Cerebellar nuclear complex (tissue), 1 donor: ENCODE measurements around the gene GKN1.
"Not testable (repeated sequence)": the region's sequence is repeated elsewhere in the genome, so short reads cannot be mapped to it uniquely, and the experiment has no call there.

ENCODE experiments used
- DNase-seq, 2 experiments: peaks; one replicate each; lab custom pipeline; 2025; lab: John Stamatoyannopoulos, UW

Gene GKN1, protein sequence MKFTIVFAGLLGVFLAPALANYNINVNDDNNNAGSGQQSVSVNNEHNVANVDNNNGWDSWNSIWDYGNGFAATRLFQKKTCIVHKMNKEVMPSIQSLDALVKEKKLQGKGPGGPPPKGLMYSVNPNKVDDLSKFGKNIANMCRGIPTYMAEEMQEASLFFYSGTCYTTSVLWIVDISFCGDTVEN

DNA sequence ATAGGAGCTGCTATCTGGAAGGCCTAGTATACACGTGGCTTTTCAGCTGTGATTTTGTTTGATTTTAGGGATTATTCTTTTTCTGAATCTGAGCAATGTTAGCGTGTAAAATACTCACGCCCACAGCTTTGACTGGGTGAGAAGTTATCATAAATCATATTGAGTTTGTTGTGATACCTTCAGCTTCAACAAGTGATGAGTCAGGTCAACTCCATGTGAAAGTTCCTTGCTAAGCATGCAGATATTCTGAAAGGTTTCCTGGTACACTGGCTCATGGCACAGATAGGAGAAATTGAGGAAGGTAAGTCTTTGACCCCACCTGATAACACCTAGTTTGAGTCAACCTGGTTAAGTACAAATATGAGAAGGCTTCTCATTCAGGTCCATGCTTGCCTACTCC, at the start of gene GKN1:
Gene GKN1, plus strand, starts transcription at position 386 of the 400 bp plus-strand sequence. CDS start 42 bp downstream, outside the sequence.
- DNase-seq: no peak

DNA sequence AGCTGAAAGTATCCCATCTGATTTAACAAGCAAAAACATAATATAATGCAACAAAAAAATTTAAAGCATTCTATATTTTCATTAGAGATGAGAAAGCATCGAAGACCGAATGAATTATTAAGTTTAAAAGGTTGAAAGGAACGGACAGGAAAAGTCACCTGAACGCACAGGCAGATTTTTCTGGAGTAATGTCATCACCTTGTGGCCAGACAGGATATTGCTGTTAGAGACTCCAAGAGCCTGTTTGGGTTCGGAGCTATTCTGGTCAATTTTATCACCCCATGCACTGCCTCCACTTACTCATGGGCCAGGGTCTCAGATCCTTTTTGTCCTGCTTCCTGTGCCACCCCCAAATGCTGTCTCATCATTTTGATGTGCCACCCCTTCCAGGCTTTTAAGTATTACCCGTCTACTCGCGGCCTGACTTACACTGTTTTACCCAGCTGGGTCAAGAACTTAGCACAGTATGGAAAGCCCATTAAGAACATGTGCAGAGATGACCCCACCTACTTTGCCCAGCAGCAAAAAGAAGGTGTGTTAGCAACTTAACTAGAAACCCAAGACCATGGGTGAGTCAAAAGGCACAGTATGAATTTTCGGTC, 49.0 kb upstream of the GKN1 start:
- no peak for DNase-seq

DNA sequence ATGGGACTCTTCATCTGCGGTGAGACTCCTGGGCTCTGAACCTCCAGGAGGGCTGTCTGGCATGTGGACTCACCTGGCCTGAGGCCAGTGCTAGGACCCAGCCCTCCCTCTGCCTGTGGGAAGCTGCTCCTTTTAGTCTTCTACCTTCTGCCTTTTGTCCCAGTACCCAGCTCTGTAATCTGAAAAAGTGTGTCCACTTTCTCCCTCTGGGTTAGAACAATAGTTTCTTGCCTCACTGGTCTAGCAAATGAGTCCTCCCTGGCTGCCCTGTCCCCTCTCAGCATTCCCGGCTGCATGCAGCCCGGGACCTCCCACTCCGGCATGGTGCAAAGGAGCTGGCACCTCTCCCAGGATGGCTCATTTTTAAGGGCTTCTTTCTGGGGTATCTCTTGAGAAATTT, 47.6 kb upstream of the GKN1 start:
- no peak for DNase-seq

DNA sequence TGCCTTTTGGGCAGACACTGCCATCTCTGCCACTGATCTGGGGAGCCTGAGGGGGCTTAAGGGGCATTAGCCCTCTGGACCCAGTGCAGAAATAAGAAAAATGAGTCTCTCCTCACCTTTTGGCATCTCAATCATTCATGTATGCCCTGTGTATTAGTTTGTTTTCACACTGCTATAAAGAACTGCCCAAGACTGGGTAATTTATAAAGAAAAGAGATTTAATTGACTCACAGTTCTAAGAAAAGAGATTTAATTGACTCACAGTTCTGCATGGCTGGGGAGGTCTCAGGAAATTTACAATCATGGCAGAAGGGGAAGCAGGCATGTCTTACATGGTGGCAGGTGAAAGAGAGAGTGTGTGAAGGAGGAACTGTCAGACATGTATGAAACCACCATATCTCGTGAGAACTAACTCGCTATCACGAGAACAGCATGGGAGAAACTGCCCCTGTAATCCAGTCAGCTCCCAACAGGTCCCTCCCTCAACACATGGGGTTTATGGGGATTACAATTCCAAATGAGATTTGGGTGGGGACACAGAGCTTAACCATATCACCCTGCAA, 43.2 kb upstream of the GKN1 start:
- DNase-seq: no peak

DNA sequence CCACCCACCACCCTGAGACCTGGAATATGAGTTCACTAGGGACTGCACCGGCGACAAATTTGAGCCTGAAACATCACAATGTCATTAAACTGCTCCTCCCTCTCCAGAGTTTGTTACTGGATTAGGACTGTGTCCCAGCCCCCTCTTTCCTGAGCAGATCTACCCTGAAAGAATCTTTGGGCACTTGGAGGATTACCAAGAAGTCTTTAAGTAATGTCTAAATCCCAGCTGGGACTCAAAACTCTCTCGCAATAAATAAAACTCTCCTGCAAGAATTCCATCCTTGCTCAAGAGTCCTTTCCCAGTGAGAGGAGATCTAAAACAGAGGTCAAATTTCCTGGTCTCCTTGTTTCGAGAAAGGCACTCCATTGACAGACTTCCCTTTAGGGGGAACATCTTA, 42.6 kb upstream of the GKN1 start:
- DNase-seq: no peak

DNA sequence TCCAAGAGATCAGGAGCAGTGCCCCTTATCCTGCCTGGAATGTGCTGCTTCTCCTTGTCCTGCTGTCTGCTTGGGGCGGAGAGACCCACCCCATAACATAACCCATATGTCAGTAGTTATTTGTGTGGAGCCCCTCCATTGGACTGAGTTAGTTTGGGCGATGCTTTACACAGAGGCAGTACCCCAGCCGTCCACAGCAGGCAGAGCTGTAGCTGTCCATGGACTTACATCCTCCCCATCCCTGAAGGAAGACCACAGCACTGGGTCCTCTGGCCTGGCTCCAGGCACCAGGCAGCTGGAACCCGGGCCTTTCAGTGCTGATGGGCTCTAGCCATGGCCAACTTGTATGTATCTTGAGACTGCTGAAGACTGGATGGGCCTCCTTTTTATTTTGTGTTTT, 42.0 kb upstream of the GKN1 start:
- no peak for DNase-seq

DNA sequence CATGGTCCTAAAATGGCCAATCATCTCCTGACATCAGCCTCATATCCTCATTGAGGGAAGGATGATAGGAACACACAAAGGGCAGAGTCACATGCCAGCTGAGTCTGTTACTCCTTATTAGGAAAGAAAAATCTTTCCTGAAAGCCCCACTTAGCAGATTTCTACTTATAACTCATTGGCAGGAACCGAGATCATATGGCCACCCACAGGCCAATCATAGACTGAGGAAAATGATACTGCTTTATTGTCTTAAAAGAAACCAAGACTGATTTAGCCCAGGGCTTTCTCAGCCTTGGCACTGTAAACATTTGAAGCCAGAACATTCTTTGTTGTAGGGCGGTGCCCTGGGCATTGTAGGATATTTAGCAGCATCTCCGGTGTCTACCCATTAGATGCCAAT, 40.4 kb upstream of the GKN1 start:
- DNase-seq: no peak

DNA sequence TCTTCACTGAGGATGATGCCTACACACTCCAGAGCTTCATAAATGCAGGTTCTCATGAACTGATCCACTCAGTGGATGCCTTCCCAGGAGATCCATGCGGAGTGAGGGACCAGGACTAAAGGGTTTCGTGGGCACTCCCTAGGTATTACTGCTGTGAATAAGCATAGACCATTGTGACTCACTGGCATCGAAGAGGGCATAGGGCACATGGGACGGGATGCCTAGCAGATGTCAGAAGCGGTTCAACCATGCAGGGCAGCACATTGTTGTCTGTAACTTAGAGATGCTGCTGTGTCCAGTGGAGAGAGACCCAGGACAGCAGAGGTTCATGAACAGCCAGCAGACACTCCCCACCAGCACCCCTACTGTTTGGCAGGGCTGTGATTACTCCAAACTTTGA, 39.0 kb upstream of the GKN1 start:
- DNase-seq: no peak

DNA sequence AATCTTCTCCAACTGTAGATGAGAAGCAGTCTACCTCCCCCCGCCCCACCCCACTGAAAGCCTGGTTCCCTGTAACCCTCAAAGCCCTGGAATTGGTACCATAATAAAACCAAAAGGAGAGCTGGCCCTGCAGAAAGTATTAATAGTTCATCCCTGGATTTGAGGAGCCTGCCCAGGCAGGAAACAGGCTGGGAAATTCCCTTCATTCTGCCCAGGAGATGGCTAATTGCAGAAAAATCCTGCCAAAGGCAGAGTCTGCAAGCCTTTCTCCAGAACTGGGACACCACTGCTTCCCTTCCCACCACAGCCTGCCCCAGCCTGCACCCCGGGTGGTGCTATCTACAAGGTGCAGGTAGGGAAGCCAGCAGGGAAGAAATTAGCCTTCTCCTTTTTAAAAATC, 38.0 kb upstream of the GKN1 start:
- DNase-seq: no peak

DNA sequence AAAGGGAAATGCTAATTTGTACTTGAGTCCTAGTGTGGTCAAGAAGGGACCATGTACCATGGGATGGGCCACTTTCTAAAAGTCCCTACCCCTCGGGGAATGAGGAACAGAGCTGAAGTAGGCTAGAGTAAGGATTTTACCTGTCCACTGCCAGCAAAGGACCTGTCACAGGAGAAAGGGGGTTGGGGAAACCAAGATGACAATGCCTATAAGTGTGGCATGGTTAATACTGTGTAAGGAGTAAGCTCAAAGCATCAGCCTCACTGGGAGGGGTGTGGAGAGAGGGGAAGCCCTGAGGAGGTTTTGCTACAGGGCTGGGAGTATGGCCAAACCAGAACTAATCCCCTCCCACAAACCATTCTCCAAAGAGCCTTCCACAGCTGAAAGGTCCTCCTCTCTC, 37.5 kb upstream of the GKN1 start:
- no peak for DNase-seq

DNA sequence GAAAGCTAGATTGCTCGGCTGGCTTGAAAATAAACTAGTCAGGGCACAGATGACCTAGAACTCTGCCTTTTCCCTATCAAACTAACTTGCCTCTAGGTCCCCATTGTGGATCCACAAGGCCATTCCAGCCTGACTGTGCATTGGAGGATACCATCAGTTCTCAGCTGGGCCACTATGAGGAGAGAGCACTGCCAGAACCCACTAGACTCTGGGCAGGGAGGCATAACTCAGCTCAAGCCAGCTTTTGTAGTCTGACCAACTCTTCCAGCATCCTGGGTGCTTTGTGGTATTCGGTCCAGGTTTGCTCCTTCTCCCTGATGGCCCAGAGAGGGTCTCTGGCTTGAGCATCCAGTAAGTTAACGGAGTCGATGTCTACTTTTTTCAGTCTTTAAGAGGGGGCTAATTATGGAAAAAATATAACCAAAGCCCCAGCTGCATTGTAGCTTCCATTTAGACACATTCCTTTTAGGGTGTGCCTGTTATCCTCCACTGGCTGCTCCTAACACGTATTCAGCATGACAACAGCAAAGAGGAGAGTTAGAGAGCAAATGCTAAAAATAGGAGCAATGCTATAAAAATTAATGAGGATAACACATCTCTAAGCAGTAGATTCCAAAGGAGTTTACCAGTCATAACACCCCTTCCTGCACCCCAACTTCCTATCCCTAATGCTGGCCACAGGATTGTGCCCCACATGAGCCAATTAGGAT, 36.9 kb upstream of the GKN1 start:
- no peak for DNase-seq

DNA sequence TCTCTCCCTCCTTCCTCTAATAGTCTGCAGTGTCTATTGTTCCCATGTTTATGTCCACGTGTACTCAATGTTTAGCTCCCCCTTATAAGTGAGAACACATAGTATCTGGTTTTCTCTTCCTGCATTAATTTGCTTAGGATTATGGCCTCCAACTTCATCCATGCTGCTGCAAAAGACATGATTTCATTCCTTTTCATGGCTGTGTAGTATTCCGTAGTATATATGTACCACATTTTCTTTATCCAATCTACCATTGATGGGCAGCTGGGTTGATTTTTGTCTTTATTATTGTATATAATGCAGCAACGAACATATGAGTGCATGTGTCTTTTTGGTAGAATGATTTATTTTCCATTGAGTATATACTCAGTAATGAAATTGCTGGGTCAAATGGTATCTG, 35.5 kb upstream of the GKN1 start:
- DNase-seq: no peak

DNA sequence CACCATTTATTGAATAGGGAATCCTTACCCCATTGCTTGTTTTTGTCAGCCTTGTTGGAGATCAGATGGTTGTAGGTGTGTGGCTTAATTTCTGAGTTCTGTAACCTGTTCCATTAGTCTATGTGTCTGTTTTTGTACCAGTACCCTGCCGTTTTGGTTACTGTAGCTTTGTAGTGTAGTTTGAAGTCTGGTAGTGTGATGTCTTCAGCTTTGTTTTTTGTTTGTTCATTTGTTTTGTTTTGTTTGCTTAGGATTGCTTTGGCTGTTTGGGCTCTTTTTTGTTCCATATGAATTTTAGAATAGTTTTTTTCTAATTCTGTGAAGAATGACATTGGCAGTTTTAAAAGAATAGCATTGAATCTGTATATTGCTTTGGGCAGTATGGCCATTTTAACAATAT, 34.5 kb upstream of the GKN1 start:
- no peak for DNase-seq

DNA sequence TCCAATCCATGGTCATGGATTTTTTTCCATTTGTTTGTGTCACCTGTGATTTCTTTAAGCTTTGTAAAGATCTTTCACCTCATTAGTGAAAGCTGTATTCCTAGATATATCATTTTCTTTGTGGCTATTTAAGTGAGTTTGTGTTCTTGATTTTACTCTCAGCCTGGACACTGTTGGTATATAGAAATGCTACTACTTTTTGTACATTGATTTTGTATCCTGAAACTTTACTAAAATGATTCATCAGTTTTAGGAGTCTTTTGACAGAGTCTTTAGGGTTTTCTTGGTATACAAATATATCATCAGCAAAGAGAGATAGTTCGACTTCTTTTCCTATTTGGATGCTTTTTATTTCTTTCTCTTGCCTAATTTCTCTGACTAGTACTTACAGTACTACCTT, 34.1 kb upstream of the GKN1 start:
- DNase-seq: no peak

DNA sequence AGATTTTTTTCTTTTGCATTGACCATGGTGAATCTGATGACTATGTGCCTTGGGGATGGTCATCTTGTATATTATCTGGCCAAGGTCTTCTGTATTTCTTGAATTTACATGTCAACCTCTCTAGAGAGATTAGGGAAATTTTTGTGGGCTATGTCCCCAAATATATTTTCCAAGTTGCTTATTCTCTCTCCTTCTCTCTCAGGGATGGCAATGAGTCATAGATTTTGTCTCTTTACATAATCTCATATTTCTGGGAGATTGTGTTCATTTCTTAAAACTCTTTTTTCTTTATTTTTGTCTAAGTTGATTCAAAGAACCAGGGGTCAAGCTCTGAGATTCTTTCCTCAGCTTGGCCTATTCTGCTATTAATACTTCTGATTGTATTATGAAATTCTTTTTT, 31.6 kb upstream of the GKN1 start:
- DNase-seq: no peak

DNA sequence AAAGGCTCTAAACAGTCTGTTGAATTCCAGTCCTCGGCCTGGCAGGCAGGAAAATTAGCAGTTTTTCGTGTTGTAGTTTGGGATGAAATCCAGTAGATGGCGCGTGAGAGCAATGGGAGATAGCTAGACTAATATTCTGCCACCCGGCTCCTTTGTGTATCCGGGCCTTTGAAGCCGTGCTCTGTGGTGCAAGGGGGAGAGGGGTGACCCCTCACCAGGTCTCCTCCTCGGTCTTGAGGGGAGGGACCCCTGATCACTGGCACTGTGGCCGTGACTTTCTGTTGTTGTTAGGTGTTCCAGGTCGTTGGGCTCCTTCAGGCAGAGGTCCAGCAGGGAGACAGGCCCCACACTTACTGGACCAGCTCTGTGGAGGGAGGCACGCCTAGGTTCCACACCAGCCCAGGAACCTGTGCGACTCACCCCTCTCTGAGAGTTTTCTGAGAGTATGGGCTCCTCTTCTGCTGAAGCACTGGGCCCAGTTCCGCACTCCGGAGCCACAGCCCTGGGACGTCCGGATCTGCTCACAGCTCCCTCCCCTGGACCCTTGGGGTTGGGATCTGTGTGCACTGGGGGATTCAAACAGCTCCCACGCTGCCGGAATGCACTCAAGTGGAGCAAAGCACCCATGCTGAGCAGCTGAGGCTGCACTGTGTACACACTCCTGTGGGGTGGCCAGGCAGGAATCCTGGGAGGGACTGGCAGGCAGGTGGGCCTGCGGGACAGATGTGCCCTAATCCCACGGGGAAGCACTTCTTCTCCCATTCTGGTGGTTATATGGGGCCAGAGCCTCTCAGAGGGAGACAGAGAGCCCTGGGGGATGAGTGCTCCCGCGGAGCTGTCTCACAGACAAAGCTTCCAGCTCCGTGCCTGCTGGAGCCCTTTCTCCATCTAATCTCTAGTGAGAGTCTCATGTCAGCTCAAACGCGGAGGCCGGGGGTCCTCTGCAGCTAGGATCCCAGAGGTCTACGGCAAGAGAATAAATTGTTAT, 30.6 kb upstream of the GKN1 start:
- DNase-seq: no peak

DNA sequence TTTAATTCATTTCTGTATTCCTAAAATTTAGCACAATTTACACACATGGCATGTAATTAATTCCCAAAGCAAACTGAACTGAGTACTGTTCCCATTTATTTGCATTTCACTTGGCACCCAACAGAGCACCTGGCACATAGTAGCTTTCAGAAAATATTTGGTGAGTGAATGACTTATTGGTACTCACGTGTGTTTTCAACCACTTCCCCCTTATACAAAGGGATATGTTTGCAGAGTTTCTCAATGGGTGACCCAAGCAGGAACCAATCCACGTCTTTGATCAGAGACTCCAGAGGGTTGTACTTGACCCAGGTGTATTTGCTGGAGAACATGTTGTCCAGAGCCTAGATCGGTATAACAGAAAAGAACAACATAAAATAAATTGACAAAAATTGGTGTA, 28.3 kb upstream of the GKN1 start:
- DNase-seq: no peak

DNA sequence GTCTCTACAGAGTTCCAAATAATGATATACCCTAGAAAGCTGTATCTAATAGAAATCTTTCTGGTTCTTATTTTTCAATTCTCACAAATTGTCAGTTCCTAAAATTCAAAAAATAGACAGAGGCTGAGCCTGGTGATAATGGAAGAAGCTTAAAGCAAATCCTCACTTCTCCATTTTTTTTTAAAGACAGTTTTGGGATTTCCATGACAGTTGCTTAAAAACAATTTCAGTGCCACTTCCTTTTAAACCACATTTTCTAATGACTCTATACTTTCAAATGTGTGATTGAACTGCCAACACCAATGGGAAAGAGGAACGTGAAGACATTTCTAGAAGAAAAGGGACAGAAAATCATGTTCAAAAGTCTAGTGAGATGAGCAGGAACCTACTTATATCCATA, 25.7 kb upstream of the GKN1 start:
- DNase-seq: no peak

DNA sequence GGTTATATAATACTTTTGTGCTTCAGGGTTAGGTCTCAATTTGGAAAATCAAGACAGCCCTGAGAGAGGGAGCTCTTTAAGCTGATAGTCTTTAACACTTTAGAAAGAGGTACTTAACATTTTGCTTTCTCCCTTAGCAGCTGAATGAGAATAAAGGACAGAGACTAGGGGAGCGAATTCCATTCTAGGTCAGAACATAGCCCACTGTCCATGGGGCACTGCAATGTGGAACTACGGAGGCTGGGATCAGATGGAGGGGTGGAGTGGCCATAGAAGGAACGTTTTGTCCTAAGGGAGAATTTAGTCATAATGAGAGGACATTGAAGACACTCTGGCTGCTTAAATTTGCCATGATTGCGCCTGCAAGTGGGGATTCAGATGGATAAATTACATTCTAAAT, 22.5 kb upstream of the GKN1 start:
- no peak for DNase-seq

DNA sequence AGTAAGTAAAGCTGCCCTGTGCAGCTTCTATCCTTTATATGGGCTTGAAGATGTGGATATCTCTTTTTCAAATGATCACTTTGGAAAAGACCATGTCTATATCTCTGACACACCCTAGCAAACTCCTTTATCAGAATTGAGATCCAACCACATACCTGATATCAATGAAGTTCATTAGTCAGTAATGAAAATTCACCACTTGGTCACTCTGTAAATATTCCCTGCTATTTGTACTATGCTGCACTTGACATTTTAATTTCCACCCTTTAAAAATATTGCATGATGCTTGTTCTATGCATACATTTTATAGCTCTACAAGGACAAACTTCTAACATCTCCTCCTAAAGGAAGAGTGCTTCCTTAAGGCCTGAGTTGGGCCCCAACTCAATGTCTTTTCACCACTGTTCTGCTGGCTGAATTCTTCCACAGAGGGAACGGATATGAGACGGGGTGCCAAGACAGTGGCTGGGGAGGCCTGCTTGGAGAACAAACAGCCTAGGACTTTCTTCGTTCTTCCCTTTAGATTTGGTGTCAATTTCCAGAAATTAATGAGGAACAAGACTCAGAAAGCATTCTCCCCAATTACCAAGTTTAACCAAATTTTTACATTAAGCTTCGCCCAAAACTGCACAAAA, 21.4 kb upstream of the GKN1 start, which contains the start of gene GKN2:
Gene GKN2, minus strand, starts transcription at position 7 of the 635 bp plus-strand sequence. CDS start 32 bp downstream, outside the sequence.
- no peak for DNase-seq

DNA sequence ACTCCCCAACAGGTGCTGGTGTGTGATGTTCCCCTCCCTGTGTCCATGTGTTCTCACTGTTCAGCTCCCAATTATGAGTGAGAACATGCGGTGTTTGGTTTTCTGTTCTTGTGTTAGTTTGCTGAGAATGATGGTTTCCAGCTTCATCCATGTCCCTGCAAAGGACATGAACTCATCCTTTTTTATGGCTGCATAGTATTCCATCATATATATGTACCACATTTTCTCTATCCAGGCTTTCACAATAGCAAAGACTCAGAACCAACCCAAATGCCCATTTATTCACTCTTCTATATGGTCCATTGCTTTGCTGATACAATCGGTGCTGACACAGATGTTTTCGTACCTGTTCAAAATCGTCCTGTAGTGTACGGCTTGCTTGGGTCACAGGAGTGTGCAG, 19.0 kb upstream of the GKN1 start:
- DNase-seq: not testable (repeated sequence)

DNA sequence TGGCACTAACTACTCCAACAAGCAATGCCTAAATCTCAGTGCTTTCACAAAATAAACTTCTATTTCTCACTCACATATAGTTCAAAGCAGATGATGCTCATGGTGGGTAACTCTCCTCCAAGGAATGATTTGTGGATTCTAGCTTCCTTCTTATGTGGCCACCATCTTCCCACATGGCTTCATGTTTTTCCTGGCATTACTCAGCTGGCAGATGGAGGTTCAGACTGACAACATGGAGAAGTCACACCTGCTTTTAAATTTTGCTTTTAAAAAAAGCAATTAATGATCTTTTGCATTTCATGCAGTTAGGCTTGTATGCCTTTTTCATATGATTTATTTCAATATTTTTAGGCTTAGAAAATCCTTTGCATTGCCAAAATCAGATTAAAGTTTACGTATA, 15.4 kb upstream of the GKN1 start:
- DNase-seq: no peak
